Neuronal stem cell (in vitro differentiated cells): ENCODE results near the gene RABGAP1.

ENCODE experiments used
- DNase-seq: peaks from one replicate; pipeline ENCODE4 v3.0.0-alpha.2; 2013; ENCODE audit warnings: low spot score
- H2AFZ ChIP-seq: one replicate; pipeline ENCODE4 v1.6.1; 2013; ENCODE audit warnings: mild to moderate bottlenecking, low read length, inconsistent platforms
- H2AK5ac ChIP-seq: 2 replicates; pipeline ENCODE4 v1.6.1; 2013; ENCODE audit warnings: low read depth, mild to moderate bottlenecking, inconsistent platforms, low read length, moderate library complexity, mixed read lengths
- H2BK120ac ChIP-seq: 2 replicates; pipeline ENCODE4 v1.6.1; 2013; ENCODE audit warnings: low read depth, mild to moderate bottlenecking, inconsistent platforms, low read length, moderate library complexity, mixed read lengths
- H2BK12ac ChIP-seq: one replicate; pipeline ENCODE4 v1.6.1; 2013; ENCODE audit warnings: low read length, inconsistent platforms
- H2BK15ac ChIP-seq: 2 replicates; pipeline ENCODE4 v1.6.1; 2013; ENCODE audit warnings: mild to moderate bottlenecking, low read length, inconsistent platforms, mixed read lengths
- H2BK5ac ChIP-seq: one replicate; pipeline ENCODE4 v1.6.1; 2013; ENCODE audit warnings: inconsistent platforms, mild to moderate bottlenecking, low read length, moderate library complexity
- H3K14ac ChIP-seq: one replicate; pipeline ENCODE4 v1.6.1; 2013; ENCODE audit warnings: low read length, inconsistent platforms
- H3K18ac ChIP-seq: 2 replicates; pipeline ENCODE4 v1.6.1; 2013; ENCODE audit warnings: low read length, inconsistent platforms
- H3K23ac ChIP-seq: 2 replicates; pipeline ENCODE4 v1.6.1; 2013; ENCODE audit warnings: low read depth, mild to moderate bottlenecking, mixed read lengths, low read length, inconsistent platforms; ENCODE audit not compliant: poor library complexity
- H3K27ac ChIP-seq: replicated peaks from 3 replicates; pipeline ENCODE4 v1.5.1; 2013; ENCODE audit warnings: low read length, inconsistent platforms
- H3K27me3 ChIP-seq, 3 experiments: 2 replicates each; pipeline ENCODE4 v1.6.1; 2013; ENCODE audit warnings: low read length in 3 of 3, mild to moderate bottlenecking in 2 of 3, inconsistent platforms in 1 of 3, low read depth in 1 of 3, mixed read lengths in 1 of 3, moderate library complexity in 1 of 3; ENCODE audit not compliant: control insufficient read depth in 3 of 3, insufficient read depth in 3 of 3
- H3K36me3 ChIP-seq, 2 donors: replicated peaks in 1 of 2; 2 replicates each; pipeline ENCODE4 v1.6.1; 2013; ENCODE audit warnings: low read length in 2 of 2; ENCODE audit not compliant: control insufficient read depth in 2 of 2, insufficient read depth in 2 of 2
- H3K4ac ChIP-seq: 2 replicates; pipeline ENCODE4 v1.6.1; 2013; ENCODE audit warnings: inconsistent platforms, mild to moderate bottlenecking, low read length, moderate library complexity
- H3K4me1 ChIP-seq, 2 donors: 1 replicate in 1 of 2; 2 replicates in 1 of 2; pipeline ENCODE4 v1.6.1; 2013; ENCODE audit warnings: low read length in 2 of 2, low read depth in 1 of 2; ENCODE audit not compliant: control insufficient read depth in 2 of 2, insufficient read depth in 1 of 2
- H3K4me2 ChIP-seq: one replicate; pipeline ENCODE4 v1.6.1; 2013; ENCODE audit warnings: mild to moderate bottlenecking, low read length, inconsistent platforms; ENCODE audit not compliant: insufficient read depth, poor library complexity, severe bottlenecking
- H3K4me3 ChIP-seq, 2 donors: 2 replicates each; pipeline ENCODE4 v1.5.1; 2013; ENCODE audit warnings: low read length in 2 of 2, mild to moderate bottlenecking in 2 of 2, inconsistent platforms in 1 of 2, moderate library complexity in 1 of 2
- H3K79me1 ChIP-seq: one replicate; pipeline ENCODE4 v1.6.1; 2013; ENCODE audit warnings: low read depth, mild to moderate bottlenecking, inconsistent platforms, low read length, moderate library complexity
- H3K9ac ChIP-seq: one replicate; pipeline ENCODE4 v1.6.1; 2013; ENCODE audit warnings: mild to moderate bottlenecking, low read depth, low read length, inconsistent platforms; ENCODE audit not compliant: poor library complexity
- H3K9me3 ChIP-seq, 2 donors: replicated peaks in 1 of 2; 2 replicates each; pipeline versions ENCODE3 to v1.6.1; 2013; ENCODE audit warnings: low read length in 2 of 2, mild to moderate bottlenecking in 2 of 2, inconsistent platforms in 1 of 2, low read depth in 1 of 2, mixed read lengths in 1 of 2, moderate library complexity in 1 of 2; ENCODE audit not compliant: control insufficient read depth in 2 of 2, insufficient read depth in 1 of 2
- H4K8ac ChIP-seq: one replicate; pipeline ENCODE4 v1.6.1; 2013; ENCODE audit warnings: low read depth, mild to moderate bottlenecking, inconsistent platforms, low read length, moderate library complexity
- H4K91ac ChIP-seq: one replicate; pipeline ENCODE4 v1.6.1; 2013; ENCODE audit warnings: low read length, low read depth, mild to moderate bottlenecking, inconsistent platforms; ENCODE audit not compliant: poor library complexity
- WGBS, 2 donors: extraction: QIAGEN DNeasy Blood & Tissue Kit; methylation state at CpG; one replicate each; pipeline ENCODE4 v1.1.7; 2013; ENCODE audit warnings: missing lambda C conversion rate in 2 of 2, mixed read lengths in 1 of 2; ENCODE audit not compliant: insufficient read length in 2 of 2, insufficient replicate concordance in 1 of 2; ENCODE audit errors: extremely low coverage in 2 of 2; 5-methylcytosine and 5-hydroxymethylcytosine counted together

Gene RABGAP1

DNA sequence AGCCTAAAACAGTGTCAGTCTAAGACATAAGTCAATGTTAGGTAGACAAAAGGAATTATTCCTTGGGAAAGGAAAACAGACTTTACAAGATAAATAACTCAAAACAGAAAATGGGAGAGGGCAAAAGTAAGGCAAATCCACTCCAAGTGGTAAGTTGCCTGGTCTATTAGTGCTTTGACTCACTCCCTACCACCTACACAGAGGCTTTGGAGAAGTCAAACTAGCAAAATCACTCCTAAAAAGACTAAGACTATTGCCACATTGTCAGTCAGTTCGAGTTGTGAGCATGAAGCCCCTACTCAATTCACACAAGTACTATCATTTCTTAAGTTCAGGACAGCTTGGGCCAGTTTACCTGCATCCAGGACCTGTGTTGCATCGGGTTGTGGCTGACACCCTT lies 22.5 kb upstream of the RABGAP1 start:
- Histone ChIP-seq H3K4me3 (no peak overlapping the region), H4K91ac (no peak overlapping the region), H2BK120ac (no peak overlapping the region), H3K9ac (no peak overlapping the region), H2BK5ac (no peak overlapping the region), H3K18ac (no peak overlapping the region), H3K4ac (no peak overlapping the region), H2BK15ac (no peak overlapping the region), H3K36me3 (peaks cover 6 to 47% of the 10 kb centered on the region in 2 donors), H3K14ac (no peak overlapping the region), H3K79me1 (no peaks in the 10 kb centered on the region), H3K4me2 (no peak overlapping the region), H3K23ac (no peak overlapping the region), H3K27me3 (no peaks in the 10 kb centered on the region), H4K8ac (no peak overlapping the region), H2AFZ (no peak overlapping the region), H2BK12ac (no peak overlapping the region), H3K27ac (no peak overlapping the region), H3K9me3 (no peaks in the 10 kb centered on the region), H3K4me1 (no peaks in the 10 kb centered on the region), H2AK5ac (no peak overlapping the region)
- no CpG with 5 or more reads among the region's 2 CpGs for WGBS, 2 donors
- DNase-seq = no peak

GRCh38 chr9:122922713-122923112 lies 18.1 kb upstream of the RABGAP1 start:
- Histone ChIP-seq H3K18ac (no peak overlapping the region), H4K8ac (no peak overlapping the region), H3K4me2 (no peak overlapping the region), H4K91ac (no peak overlapping the region), H2AK5ac (no peak overlapping the region), H3K27ac (no peak overlapping the region), H2AFZ (no peak overlapping the region), H3K9me3 (no peaks in the 10 kb centered on the region), H3K4me3 (no peak overlapping the region), H2BK120ac (no peak overlapping the region), H2BK5ac (no peak overlapping the region), H3K23ac (no peak overlapping the region), H3K36me3 (peaks cover 6 to 52% of the 10 kb centered on the region in 2 donors), H3K79me1 (peaks cover 3% of the 10 kb centered on the region), H3K4ac (no peak overlapping the region), H2BK12ac (no peak overlapping the region), H2BK15ac (no peak overlapping the region), H3K27me3 (no peaks in the 10 kb centered on the region), H3K4me1 (no peaks in the 10 kb centered on the region), H3K14ac (no peak overlapping the region), H3K9ac (no peak overlapping the region)
- 100% methylated on average over 1 of the region's 8 CpGs; no CpG with 5 or more reads in 1 of the 2 donors for WGBS, 2 donors
- no peak for DNase-seq

DNA sequence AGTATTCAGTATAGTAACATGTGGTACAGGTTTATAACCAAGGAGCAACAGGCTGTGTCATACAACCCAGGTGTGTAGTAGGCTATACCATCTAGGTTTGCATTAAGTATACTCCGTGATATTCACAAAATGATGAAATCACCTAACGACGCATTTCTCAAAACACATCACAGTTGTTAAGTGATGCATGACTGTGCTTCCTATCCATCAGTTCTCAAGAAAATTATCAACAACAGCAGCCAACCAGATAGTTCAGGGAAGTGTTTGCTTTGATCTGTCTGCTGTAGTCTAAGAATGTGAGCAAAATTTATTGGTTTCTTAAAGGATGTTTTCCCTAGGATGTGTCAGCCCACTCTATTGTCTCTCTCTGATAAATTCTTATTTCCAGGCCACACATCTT lies 16.9 kb upstream of the RABGAP1 start:
- no peak overlapping the region for H2AK5ac ChIP-seq
- H2BK5ac ChIP-seq = no peak overlapping the region
- no peak overlapping the region for H2BK12ac ChIP-seq
- H3K4ac ChIP-seq = no peak overlapping the region
- no peak overlapping the region for H3K23ac ChIP-seq
- H3K9ac ChIP-seq = no peak overlapping the region
- no peak overlapping the region for H3K18ac ChIP-seq
- DNase-seq = no peak
- H3K27ac ChIP-seq = no peak overlapping the region
- no peak overlapping the region for H3K4me2 ChIP-seq
- no peak overlapping the region for H2AFZ ChIP-seq
- no peak overlapping the region for H4K8ac ChIP-seq
- H3K4me1 ChIP-seq = no peaks in the 10 kb centered on the region
- no peak overlapping the region for H3K14ac ChIP-seq
- no peak overlapping the region for H4K91ac ChIP-seq
- H2BK15ac ChIP-seq = no peak overlapping the region
- H3K79me1 ChIP-seq = peaks cover 4% of the 10 kb centered on the region
- WGBS, 2 donors = no CpG with 5 or more reads among the region's 3 CpGs
- H3K36me3 ChIP-seq = peaks cover 5 to 44% of the 10 kb centered on the region in 2 donors
- no peak overlapping the region for H2BK120ac ChIP-seq
- no peaks in the 10 kb centered on the region for H3K27me3 ChIP-seq
- H3K9me3 ChIP-seq = no peaks in the 10 kb centered on the region
- H3K4me3 ChIP-seq = no peak overlapping the region

DNA sequence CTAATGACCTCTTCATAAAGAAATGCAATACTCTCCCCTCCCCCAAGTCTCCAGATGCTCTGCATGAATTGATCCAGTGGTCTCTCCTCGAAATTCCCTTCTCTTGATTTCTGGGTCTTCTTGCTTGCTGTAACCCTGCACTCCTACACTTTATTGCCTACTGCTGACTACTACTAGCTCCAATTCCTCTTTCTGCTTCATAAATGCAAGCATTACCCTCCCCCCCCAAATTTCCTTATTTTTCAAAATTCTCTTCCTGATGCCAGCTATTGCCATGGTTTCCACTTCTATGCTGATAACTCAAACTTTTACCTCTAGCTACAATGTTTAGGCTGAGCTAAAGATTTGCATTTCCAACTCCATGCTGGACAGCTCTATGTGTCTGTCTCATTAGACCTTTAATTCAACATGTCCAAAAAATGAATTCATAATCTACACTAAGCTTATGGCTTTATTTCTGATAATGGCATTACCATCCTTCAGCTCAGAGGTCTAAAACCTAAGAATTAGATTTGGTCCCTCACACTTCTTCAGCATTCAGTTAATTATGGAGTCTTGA lies 10.9 kb upstream of the RABGAP1 start:
- H3K9ac ChIP-seq = no peak overlapping the region
- H4K8ac ChIP-seq = no peak overlapping the region
- no CpG with 5 or more reads among the region's 1 CpG for WGBS, 2 donors
- H4K91ac ChIP-seq = no peak overlapping the region
- peaks cover 6% of the 10 kb centered on the region for H3K79me1 ChIP-seq
- no peak overlapping the region for H2BK5ac ChIP-seq
- H3K4ac ChIP-seq = no peak overlapping the region
- H3K23ac ChIP-seq = no peak overlapping the region
- H3K9me3 ChIP-seq = no peaks in the 10 kb centered on the region
- no peak overlapping the region for H2BK120ac ChIP-seq
- H2AK5ac ChIP-seq = no peak overlapping the region
- no peak overlapping the region for H2AFZ ChIP-seq
- H3K36me3 ChIP-seq = peaks cover 1 to 17% of the 10 kb centered on the region in 2 donors
- H2BK15ac ChIP-seq = no peak overlapping the region
- no peak overlapping the region for H3K4me2 ChIP-seq
- H3K4me1 ChIP-seq = peaks cover 2 to 12% of the 10 kb centered on the region in 2 donors
- no peak overlapping the region for H3K27ac ChIP-seq
- H2BK12ac ChIP-seq = no peak overlapping the region
- no peak overlapping the region for H3K4me3 ChIP-seq
- no peak for DNase-seq
- no peaks in the 10 kb centered on the region for H3K27me3 ChIP-seq
- no peak overlapping the region for H3K14ac ChIP-seq
- no peak overlapping the region for H3K18ac ChIP-seq
